HEK293 (cell line): ENCODE measurements around the gene CDC42SE1.
A peak's percentile ranks its signal among the peaks of the same experiment; 100 is the strongest.

Experiments used
- CTCF ChIP-seq: fragments of 450-650 bp; formaldehyde crosslinking; IDR thresholded peaks from 2 replicates; pipeline ENCODE4 v1.5.1; 2016; ENCODE audit warnings: missing biosample characterization, missing genetic modification characterization
- GLIS2 ChIP-seq: fragments of 450-650 bp; formaldehyde crosslinking; IDR thresholded peaks from 2 replicates; pipeline ENCODE4 v1.5.1; 2016; ENCODE audit warnings: missing biosample characterization, missing genetic modification characterization
- KLF1 ChIP-seq: fragments of 450-650 bp; formaldehyde crosslinking; IDR thresholded peaks from 2 replicates; pipeline ENCODE4 v1.5.1; 2016; ENCODE audit warnings: missing biosample characterization, missing genetic modification characterization
- SCRT2 ChIP-seq: fragments of 450-650 bp; formaldehyde crosslinking; IDR thresholded peaks from 2 replicates; pipeline ENCODE4 v1.5.1; 2016; ENCODE audit warnings: missing biosample characterization, missing genetic modification characterization
- SP2 ChIP-seq: fragments of 450-650 bp; formaldehyde crosslinking; IDR thresholded peaks from 2 replicates; pipeline ENCODE4 v1.5.1; 2016; ENCODE audit warnings: missing biosample characterization, missing genetic modification characterization
- ZBTB20 ChIP-seq: fragments of 450-650 bp; formaldehyde crosslinking; IDR thresholded peaks from 2 replicates; pipeline ENCODE4 v1.5.1; 2016; ENCODE audit warnings: missing biosample characterization, missing genetic modification characterization
- ZFHX2 ChIP-seq: fragments of 450-650 bp; formaldehyde crosslinking; conservative IDR thresholded peaks from 2 replicates; pipeline ENCODE4 v1.5.1; 2016; ENCODE audit warnings: missing biosample characterization, missing genetic modification characterization
- ZNF639 ChIP-seq: fragments of 450-650 bp; formaldehyde crosslinking; IDR thresholded peaks from 2 replicates; pipeline ENCODE4 v1.5.1; 2016; ENCODE audit warnings: missing biosample characterization, missing genetic modification characterization
- ZNF704 ChIP-seq: fragments of 450-650 bp; formaldehyde crosslinking; IDR thresholded peaks from 2 replicates; pipeline ENCODE4 v1.5.1; 2016; ENCODE audit warnings: missing biosample characterization, missing genetic modification characterization
- TF ChIP-seq, protein P1 (sequence below): fragments of 450-650 bp; formaldehyde crosslinking; IDR thresholded peaks from 2 replicates; pipeline ENCODE4 v1.5.1; 2016; ENCODE audit warnings: missing biosample characterization, missing genetic modification characterization, borderline replicate concordance

GRCh38 chr1:151008244-151009205, 50.9 kb downstream of the CDC42SE1 start, which contains the start of gene PRUNE1:
- no peak; the same call in 1 of the 2 replicates for TF ChIP-seq CTCF
- peak; percentile 95 for TF ChIP-seq ZBTB20 (tag by site-specific recombination)
- peak; percentile 78 for TF ChIP-seq GLIS2 (tag by site-specific recombination)
- TF ChIP-seq ZFHX2: peak; percentile 49
- no peak for TF ChIP-seq SCRT2 (tag by site-specific recombination)
- no peak for TF ChIP-seq KLF1 (tag by site-specific recombination)
- peak; percentile 97 for TF ChIP-seq SP2 (tag by site-specific recombination)
- TF ChIP-seq ZNF639: no peak; the same call in 1 of the 2 replicates
- TF ChIP-seq, protein P1, sequence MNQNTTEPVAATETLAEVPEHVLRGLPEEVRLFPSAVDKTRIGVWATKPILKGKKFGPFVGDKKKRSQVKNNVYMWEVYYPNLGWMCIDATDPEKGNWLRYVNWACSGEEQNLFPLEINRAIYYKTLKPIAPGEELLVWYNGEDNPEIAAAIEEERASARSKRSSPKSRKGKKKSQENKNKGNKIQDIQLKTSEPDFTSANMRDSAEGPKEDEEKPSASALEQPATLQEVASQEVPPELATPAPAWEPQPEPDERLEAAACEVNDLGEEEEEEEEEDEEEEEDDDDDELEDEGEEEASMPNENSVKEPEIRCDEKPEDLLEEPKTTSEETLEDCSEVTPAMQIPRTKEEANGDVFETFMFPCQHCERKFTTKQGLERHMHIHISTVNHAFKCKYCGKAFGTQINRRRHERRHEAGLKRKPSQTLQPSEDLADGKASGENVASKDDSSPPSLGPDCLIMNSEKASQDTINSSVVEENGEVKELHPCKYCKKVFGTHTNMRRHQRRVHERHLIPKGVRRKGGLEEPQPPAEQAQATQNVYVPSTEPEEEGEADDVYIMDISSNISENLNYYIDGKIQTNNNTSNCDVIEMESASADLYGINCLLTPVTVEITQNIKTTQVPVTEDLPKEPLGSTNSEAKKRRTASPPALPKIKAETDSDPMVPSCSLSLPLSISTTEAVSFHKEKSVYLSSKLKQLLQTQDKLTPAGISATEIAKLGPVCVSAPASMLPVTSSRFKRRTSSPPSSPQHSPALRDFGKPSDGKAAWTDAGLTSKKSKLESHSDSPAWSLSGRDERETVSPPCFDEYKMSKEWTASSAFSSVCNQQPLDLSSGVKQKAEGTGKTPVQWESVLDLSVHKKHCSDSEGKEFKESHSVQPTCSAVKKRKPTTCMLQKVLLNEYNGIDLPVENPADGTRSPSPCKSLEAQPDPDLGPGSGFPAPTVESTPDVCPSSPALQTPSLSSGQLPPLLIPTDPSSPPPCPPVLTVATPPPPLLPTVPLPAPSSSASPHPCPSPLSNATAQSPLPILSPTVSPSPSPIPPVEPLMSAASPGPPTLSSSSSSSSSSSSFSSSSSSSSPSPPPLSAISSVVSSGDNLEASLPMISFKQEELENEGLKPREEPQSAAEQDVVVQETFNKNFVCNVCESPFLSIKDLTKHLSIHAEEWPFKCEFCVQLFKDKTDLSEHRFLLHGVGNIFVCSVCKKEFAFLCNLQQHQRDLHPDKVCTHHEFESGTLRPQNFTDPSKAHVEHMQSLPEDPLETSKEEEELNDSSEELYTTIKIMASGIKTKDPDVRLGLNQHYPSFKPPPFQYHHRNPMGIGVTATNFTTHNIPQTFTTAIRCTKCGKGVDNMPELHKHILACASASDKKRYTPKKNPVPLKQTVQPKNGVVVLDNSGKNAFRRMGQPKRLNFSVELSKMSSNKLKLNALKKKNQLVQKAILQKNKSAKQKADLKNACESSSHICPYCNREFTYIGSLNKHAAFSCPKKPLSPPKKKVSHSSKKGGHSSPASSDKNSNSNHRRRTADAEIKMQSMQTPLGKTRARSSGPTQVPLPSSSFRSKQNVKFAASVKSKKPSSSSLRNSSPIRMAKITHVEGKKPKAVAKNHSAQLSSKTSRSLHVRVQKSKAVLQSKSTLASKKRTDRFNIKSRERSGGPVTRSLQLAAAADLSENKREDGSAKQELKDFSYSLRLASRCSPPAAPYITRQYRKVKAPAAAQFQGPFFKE (tag by site-specific recombination): no peak
- no peak for TF ChIP-seq ZNF704 (tag by site-specific recombination)
